Measurements from ENCODE around the gene KAZN.

Gene KAZN

DNA sequence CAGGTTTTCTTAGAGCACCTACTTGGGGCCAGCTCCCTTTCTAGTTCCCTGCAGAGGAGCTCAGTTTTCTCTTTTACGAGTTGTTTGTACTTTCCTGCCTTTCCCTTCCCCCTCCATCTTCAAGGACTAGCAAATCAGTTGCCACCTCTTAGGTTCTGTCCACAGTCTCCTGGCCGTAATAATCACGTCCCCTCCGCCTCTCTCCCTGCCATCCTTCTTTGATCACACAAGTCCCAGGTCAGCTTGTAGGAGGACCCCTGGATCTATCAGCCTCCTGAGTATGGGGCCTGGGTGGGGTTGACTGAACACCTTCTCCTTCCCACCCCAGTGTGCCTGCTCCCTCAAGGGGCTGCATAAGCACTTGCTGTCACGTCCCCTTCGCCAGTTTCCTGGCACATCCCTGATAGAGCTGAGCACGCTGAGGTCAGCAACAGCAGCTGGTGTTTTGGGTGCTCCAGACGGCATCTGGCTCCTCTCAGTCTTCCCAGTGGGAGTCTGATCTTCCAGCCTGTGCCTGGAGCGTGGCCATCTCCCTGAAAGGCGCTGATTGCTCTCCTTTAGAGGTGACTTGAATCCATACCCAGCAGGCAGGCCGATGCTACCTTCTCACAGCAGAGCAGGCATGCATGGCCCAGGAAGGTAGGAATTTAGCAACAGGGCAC lies 338.9 kb downstream of the KAZN start:
- DNase-seq (ENCODE audit: low read depth), result no peak

DNA sequence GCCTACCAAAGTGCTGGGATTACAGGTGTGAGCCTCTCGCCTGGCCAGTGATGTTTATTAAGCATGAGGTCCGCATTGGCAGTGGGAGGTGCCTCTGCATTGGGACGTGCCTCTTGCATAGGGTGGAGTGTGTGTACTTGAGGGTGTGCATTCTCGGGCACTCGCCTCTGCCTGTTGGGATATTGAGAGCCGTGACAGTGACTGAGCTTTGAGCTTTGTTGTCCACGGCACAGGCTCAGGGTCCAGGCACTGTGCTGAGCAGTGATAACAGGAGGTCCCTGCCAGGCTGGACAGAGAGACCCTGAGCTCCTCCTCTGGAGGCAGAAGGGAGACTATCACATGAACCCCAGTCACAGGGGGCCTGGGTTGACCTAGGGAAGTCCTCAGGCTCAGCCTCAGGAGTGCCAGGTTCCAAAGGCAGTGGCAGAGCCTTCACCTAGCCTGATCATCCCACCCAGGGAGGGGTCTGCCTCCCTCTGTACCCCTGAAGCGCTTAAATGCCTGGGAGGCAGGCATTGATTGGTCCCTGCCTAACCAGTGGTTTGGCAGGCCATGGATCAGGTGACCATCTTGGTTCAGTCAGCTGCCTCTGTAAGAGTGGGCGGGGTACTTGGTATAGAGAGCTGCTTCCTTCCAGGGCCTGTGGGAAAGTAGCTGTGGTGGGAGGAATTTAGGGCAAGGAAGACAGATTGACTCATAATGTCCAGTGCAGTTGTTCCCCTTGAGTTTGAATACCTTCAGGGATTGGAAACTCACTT lies 341.2 kb downstream of the KAZN start:
- DNase-seq (ENCODE audit: low read depth), result no peak

DNA sequence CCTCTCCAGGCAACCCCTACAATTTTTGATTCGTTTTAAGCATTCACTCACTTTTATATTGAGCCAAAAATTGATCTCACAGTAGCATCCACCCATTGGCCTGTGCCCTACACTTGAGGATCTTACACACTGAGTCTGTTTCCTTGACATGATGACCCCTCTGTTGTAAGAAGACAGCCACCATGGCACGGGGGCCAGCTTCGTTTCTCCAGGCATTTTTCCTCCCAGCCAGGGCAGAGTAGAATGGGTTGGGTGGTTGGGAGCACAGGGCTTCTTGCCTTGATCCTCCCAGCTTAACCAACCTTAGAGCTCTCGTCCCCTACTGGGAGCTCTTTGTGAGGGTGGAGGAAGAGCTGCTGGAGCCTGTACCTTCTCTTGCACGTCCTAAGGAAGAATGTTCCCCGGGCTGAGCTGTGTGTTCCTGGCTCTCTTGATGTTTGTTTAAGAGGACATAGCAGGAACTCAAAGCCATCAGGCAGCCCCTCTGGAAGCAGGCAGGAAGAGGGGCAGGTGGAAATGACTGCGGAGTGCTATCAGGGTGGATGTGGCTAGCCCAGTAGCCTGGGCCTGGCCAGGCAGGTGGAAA lies 341.9 kb downstream of the KAZN start:
- no peak for DNase-seq (ENCODE audit: low read depth)

DNA sequence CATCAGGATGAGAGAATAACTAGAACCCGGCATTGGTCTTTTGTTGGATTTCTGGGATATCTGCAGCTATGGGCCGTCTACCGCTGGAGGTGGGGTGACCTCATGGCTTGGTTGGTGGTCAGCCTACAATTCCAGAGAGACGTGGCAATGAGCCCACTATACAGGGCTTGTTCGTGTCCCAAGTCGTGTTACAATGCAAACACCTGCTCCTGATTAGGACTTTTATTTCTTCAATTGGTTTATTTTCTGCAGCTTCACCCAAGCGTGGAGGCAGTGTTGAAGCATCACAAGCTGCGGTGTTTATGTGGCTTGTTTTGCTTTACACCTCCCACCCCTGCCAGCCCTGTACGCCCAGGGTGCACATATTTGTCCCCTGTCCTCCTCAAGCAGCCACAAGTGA lies 343.4 kb downstream of the KAZN start:
- no peak for DNase-seq (ENCODE audit: low read depth)

DNA sequence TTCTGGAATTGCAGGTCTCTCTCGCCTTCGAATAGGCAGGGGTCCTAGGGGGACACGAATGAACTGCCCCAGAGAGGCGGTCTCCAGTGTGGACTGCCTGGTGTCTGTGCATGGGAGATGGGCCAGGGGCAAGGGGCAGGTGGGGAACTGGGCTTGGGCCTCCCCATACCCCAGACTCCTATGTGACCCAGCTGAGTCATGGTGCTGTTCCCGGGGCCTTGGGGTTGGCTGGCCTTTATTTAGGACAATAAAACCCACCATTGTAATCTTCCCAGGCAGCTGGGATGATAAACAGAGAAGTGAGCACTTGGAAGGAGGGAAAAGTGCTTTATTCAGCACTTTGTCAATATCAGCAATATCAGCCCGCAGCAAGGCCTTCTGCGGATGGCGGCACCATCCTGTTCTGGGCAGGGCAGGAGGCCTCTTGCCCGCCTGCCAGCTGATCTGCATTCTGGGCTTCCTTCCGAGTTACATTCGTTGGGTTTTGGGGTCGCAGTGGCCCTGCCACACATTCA lies 346.0 kb downstream of the KAZN start:
- no peak for DNase-seq (ENCODE audit: low read depth)

DNA sequence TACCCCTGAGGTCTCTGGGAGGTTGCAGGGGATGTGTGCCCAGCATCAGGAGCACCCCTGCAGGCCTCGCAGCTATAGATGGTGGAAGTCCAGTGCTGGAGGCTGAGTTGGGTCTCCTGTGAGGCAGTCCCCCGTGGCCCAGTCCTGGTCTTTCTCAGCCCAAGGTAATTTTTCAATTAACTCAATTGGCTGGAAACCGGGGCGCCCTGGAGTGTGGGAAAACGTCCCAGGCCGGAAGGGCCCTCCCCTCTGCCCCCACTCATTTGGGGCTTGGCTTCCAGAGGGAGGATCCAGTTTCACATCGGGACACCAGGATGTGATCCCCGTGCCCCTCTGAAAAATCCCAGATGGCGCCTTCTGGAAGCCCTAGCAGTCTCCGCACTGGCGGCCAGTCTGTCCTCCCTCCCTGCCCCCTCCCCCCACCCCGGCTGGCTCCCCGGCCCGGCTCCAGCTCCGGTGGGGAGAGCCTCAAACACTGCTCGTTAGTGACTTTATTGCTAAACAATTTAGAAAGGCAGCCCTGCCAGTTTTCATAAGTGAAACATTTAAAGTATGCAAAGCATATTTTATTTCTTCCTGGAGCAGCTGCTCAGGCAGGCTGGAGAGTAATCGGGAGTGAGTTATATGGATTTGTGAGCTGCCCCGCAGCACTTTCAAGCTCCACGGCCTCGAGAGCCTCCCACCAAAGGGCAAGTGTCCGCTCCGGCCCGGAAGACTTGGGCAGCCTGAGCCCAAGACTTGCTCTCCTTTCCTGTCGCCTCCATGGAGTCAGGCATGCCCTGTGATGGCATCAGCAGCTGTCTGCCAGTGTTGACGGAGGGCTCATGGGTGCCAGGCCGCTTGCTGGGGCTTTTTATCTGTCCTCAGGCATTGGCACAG lies 346.9 kb downstream of the KAZN start:
- DNase-seq (ENCODE audit: low read depth), result no peak

DNA sequence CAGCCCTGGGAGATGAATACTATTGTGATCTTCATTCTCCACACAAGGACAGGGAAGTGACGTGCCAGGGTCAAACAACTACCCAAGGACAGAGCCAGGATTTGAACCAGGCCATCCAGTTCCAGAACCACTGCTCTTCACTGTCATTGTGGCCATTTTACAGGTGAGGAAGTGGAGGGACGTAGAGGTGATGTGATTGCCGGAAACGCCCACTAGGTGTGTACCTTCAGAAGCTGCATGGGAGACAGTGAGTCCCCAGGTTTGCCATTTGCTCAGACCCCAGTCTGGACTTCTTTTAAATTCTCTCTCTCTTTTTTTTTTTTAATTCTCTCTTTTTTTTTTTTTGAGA lies 347.5 kb downstream of the KAZN start:
- no peak for DNase-seq (ENCODE audit: low read depth)

DNA sequence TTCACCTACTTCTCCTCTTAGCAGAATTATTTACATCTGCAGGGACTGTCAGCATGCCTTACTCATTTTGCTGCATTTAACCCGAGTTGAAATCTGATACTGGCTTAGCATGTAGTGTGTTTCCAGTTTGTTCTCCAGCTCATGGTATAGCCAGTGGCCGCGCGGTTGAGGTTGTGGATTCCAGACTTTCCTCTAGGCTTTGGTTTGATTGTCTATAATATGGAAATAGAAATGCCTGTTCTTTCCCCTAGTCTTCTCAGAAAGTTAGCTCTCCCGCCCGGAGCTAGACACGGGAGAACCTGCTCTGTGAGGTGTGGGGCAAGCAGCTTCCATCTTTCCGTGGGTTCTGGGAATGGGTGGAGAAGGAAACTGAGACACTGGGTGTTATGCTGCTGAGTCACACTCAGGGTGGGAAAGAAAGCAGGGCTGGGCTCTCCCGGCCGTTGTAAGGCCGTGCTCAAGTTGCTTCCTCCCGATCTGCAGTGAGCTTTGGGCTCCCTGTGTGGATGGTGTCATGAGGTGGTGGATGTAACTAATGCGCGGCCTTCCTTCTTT lies 348.3 kb downstream of the KAZN start:
- DNase-seq (ENCODE audit: low read depth), result no peak

DNA sequence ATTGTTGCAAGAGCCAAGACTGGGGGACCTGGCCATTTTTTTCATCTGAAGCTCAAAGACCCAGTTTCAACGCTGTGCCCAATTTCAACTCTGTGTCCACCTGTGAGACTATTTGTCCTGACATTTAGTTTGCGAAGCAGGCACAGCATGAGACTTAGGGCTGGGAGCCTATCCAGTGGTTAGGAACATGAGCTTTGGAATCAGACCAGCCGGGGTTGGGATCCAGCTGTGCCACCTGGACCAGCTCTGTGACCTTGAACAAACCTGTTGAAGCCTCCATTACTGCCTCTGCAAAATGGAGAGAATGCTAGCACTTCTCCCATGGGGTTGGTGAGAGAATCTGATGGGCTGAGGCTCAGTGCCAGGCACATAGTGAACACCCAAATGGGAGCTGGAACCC lies 348.9 kb downstream of the KAZN start:
- DNase-seq (ENCODE audit: low read depth), result no peak

DNA sequence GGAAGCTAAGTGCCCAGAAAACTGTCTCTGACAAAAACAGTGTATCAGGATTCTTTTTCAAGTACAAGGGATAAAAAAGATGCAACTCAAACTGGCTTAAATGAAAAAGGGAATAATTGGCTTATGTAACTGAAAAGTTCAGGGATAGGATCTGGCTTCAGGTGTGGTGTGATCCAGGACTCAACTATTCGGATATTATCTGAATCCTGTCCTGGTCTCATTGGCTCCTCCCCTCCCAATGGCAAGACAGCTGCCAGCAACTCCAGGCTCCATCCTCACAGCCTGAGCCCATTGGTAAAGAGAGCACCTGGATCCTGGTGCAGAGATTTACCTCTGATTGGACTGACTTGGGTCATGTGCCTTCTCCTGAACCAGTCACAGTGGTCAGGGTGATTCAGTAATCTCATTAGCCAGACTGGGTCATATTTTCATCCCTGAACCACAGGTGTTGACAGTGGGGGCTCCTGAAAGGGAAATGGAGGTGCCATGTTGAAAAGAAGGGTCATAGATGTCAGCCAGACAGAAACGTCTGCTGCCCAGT lies 349.7 kb downstream of the KAZN start:
- no peak for DNase-seq (ENCODE audit: low read depth)

DNA sequence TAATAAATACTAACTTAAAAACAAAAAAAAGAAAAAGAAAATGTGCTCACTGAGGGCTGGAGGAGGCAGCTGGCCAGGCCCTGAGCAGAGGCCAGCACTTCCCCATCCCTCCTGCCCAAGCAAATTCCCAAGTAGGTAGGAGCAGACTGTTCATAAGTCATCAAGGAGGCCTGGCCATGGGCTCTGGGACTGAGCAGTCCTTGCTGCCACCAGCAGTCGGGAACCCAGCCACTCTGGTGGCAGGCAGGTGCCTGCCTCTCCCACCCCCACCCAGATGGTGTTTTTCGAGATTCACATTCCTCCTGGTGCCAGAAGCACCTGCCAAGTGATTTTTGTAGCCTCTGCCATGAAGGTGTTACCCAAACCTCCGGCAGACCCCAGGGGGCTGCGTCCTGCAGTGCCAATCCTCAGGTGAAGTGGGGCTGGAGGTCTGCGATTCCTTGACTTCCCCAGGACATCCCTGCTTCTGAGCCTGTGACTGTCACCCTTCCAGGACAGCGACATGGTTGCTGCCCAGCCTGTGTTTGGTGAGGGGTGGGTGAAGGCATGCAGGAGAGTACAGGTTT lies 350.9 kb downstream of the KAZN start:
- no peak for DNase-seq (ENCODE audit: low read depth)

DNA sequence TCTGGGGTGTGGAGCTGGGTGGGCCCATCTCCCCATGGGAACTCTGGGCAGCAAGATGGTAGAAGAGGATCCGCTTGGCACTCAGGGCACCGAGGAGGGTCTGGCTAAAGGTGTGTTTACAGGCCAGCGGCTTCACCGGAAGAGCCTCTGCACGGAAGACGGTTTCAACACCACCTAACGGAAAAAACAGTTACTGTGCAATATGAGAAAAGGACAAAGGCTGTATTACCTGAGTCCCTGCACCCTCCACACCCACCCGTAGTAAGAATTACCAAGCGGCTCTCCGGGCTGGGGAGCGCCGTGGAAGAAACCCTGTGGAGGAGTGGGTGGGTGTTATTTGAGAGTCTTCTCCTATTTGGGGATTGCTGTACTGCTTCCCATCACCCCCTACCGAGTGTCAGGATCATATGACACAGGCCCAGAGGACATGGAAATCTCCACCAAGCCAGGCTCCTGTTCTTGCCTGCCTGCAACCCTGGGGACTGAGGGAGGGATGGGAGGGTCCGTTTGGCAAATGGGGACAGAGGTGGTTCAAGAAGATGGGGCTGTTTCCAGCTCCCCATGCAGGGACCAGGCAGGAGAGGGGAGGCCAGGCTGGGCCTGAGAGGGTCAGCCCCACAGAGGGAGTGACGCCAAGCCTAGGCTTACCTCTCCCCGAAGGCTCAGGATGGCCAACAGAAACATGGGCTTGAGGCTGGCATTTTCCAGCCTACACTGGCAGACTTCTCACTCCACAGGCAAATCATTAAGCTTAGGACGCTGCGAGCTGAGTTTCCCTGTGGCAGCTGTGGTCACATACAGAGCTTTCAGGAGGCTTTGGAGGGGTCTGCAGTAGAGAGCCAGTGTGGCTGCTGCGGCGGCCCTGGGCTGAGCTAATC lies 351.6 kb downstream of the KAZN start:
- DNase-seq (ENCODE audit: low read depth), result no peak

DNA sequence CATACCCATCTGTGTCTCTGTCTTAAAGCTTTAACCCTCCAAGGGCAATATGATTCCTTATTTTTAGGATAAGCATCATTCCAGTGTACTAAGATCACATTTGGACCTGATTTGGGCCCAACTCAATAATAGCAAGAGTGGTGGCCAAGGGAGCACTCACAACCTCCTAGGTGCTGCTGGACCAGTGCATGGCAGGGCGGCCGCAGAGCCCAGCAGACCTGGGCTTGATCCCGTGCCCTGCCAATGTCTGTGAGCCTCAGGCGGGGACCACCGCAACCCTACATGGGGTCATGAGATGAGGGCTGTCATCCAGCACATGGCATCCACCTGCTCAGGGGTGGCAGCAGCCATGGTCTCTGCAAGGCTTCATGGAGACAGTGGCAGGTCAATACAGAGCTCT lies 353.3 kb downstream of the KAZN start:
- no peak for DNase-seq (ENCODE audit: low read depth)

DNA sequence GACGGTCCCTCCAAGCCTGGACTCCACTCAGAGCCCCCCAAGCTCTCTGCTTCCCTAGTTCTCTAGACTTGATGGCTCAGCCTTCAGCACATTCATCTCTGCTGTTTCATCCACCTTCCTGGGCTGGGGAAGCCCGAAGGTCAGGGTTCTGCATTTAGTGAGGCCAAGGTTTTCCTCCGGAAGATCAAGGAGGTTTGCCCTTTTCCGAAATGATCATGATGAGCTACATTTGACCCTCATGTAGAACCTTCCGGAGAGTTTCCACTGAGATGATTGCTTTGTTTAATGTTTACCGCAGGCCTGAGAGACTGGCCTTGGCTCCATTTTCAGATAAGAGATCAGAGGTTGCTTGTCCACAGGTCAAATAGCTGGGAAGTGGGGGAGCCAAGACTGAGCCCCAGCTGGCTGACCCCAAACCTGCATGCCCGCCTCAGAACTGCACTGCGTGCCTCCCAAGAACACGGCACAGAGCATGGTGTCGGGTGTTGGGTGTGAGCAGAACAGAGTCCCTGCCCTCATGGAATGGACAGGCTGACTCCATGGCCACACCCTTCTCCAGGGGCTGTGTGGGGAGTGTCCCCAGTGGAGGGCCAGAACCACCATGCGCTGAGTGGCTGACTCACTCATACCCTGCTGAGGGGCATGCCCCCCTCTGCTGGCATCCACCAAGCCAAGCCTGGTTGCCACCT lies 354.3 kb downstream of the KAZN start:
- no peak for DNase-seq (ENCODE audit: low read depth)

DNA sequence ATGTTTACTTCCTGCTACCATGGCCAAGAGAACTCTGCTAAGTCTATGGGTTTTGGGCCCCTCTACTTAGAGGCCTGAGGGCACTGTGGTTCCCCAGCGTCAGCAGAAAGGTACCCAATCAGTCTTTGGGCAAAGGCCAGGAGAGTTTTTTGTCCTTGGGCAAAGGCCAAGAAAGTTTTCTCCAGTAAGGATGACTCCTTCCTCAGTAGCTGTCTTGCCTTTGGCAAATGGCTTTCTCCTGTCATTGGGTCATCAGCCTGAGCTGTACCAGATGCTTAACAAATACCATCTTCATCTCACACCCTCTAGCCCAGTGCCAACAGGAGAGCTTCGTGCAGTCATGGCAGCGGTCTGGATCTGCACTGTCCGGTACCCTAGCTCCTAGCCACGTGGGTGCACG lies 355.7 kb downstream of the KAZN start:
- DNase-seq (ENCODE audit: low read depth), result no peak

DNA sequence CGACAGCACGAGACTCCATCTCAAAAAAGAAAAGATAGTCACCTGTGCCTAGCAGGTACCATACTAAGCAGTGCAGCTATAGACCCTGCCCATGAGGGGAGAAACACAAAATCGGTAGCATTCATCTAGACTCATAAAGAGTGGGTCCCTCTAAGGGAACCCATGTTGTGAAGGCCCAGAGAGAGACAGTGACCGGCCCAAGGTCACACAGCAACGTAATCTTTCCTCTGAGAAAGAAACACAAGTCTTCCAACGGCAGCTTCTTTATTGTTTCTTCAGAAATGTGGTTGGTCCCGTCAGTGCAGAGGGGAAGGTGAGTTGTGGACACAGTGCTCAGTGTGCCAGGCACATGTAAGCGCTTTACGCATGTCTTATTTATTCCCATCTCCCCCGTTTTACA lies 356.4 kb downstream of the KAZN start:
- DNase-seq (ENCODE audit: low read depth), result no peak

DNA sequence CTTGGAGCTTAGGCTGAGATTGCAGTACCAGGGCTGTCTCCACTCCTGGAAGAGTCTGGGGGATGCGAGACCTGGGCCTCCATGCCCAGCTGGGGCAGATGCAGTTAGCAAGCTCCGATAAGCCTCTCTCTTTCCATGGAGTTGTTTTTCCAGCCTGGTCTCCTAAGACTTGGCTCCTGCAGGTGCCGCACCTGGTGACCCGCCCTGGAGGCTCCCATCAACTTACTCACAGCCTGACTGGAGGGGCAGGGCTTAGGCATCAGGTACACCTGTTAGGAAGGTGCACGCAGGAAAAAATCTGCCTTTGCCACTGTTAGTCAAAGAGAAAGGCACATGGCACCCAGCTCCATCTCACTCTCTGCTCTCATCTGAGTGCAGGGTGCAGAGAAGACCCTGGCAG lies 356.9 kb downstream of the KAZN start:
- no peak for DNase-seq (ENCODE audit: low read depth)

DNA sequence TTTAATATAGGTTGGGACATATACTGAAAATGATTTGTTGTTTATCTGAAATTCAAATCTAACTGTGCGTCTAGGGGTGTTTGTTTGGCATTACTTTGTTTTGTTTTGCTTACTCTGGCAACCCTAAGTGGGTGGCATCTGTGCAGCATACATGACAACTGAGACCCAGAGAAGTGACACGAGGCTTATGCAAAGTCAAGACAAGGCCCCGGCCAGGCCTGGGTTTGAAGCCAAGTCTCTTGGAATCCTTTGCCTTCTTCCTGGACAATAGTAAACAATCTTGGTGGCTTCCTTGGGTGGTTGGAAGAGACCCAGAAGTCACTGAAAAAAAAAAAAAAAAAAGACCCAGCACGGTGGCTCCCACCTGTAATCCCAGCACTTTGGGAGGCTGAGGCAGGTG lies 357.5 kb downstream of the KAZN start:
- no peak for DNase-seq (ENCODE audit: low read depth)

DNA sequence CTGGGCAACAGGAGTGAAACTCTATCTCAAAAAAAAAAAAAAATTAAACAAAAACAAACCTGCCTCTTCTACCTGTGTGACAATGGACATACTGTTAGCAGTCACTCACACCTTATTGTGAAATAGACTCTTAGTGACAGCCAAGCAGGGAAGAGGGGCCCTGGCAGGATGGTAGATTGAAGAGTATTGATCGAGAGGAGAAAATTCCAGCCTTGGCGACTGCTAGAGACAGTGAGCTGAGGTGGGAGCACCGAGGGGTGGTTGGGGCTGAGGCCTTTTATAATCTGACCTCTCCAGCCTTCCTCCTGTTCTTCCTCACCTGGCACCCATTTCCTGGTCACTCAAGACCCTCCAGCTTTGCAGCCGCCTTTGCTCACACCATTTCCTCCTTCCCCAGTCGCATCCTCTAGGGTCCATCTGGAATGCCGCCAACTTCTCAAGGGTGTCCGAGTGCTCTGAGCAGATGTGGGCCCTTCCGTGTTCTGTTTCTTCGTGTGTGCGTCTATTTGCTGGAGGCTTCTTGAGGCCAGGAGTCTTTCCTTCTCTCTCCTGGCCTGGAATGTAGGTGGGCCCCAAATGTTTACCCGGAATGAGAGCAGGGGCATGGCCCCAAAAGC lies 358.2 kb downstream of the KAZN start:
- DNase-seq (ENCODE audit: low read depth), result no peak
